ENCODE results near the gene NR2E1. TPM values are rescaled to one million over a fixed set of nuclear protein-coding genes. Genes with fewer than 3 reads are reported as not detected.
A peak's percentile ranks its signal among the peaks of the same experiment; 100 is the strongest.

NR2E1 gene
- total and polyA plus RNA-seq, 12 donors = not detected

GRCh38 chr6:108118359-108118724, 47.5 kb upstream of the NR2E1 start:
- intact Hi-C loops (cut with DNase I) = loop anchor here in 5 of 10 donors (10.0 kb wide), 2 partner anchors 376 to 406 kb away; no protein-coding TSS in a partner anchor
- peaks cover 14 to 56% (median 51%) of the 10 kb centered on the region in 9 donors for H3K4me1 ChIP-seq
- 0 to 1% methylated on average over 43 to 44 of the region's 45 CpGs for WGBS, 2 donors

GRCh38 chr6:108118810-108119768, 46.7 kb upstream of the NR2E1 start:
- Histone ChIP-seq H3K27ac (no peak overlapping the region), H3K36me3 (no peaks in the 10 kb centered on the region), H3K4me1 (peaks cover 14 to 51% (median 45%) of the 10 kb centered on the region in 9 donors), H3K4me3 (peak overlapping the region in 9 of 10 donors; percentile 21 to 95 (median 68)), H3K9me3 (no peaks in the 10 kb centered on the region), H3K27me3 (peaks cover 28 to 99% (median 93%) of the 10 kb centered on the region in 7 donors)
- ATAC-seq (no peak), DNase-seq (no peak)
- WGBS, 2 donors = 3% methylated on average over 66 to 67 of the region's 67 CpGs
- intact Hi-C loops (cut with DNase I) = loop anchor here in 5 of 10 donors (10.0 kb wide), 2 partner anchors 376 to 406 kb away; no protein-coding TSS in a partner anchor
- TF ChIP-seq CTCF (IDR thresholded peaks at IDR 0.05) = no peak

More at GRCh38 chr6:108118359-108118724, 47.5 kb upstream of the NR2E1 start:
- Histone ChIP-seq H3K9me3 (no peaks in the 10 kb centered on the region), H3K27me3 (peaks cover 28 to 99% (median 92%) of the 10 kb centered on the region in 7 donors), H3K27ac (no peak overlapping the region), H3K36me3 (no peaks in the 10 kb centered on the region), H3K4me3 (peak overlapping the region; percentile 43 to 95 (median 68))
- DNase-seq = no peak
- TF ChIP-seq CTCF (IDR thresholded peaks at IDR 0.05) = no peak
- ATAC-seq = no peak

GRCh38 chr6:108119769-108120141, 46.1 kb upstream of the NR2E1 start:
- Histone ChIP-seq H3K27ac (no peak overlapping the region), H3K36me3 (no peaks in the 10 kb centered on the region), H3K9me3 (no peaks in the 10 kb centered on the region), H3K4me3 (peak overlapping the region in 3 of 10 donors; percentile 68 to 95 (median 74)), H3K27me3 (peaks cover 28 to 99% (median 94%) of the 10 kb centered on the region in 7 donors), H3K4me1 (peaks cover 14 to 45% (median 38%) of the 10 kb centered on the region in 9 donors)
- ATAC-seq = no peak
- no peak for DNase-seq
- TF ChIP-seq CTCF (IDR thresholded peaks at IDR 0.05) = no peak
- WGBS, 2 donors = 29 to 40% methylated on average over 24 of the region's 24 CpGs
- intact Hi-C loops (cut with DNase I) = loop anchor here in 6 of 10 donors (5.0 to 10.0 kb wide), 3 partner anchors 48 to 405 kb away; partner anchors contain the start of gene NR2E1 (in 1 of the 6)

GRCh38 chr6:108120311-108120710, 45.5 kb upstream of the NR2E1 start:
- H3K9me3 ChIP-seq = no peaks in the 10 kb centered on the region
- ATAC-seq (no peak), DNase-seq (no peak)
- peaks cover 11 to 39% (median 33%) of the 10 kb centered on the region in 9 donors for H3K4me1 ChIP-seq
- peaks cover 28 to 99% (median 94%) of the 10 kb centered on the region in 7 donors for H3K27me3 ChIP-seq
- no peak overlapping the region for H3K4me3 ChIP-seq
- no peak for TF ChIP-seq CTCF (IDR thresholded peaks at IDR 0.05)
- H3K36me3 ChIP-seq = no peaks in the 10 kb centered on the region
- 76 to 86% methylated on average over 12 of the region's 12 CpGs for WGBS, 2 donors
- no peak overlapping the region for H3K27ac ChIP-seq
- intact Hi-C loops (cut with DNase I) = loop anchor here in 1 of 10 donors (5.0 kb wide), 1 partner anchor 47 kb away; the partner anchor contains the start of gene NR2E1

Data from heart right ventricle (tissue), 16 donors.